GM03348 (cell line): ENCODE measurements around the gene HPRT1.
A peak's percentile ranks its signal among the peaks of the same experiment; 100 is the strongest.

Experiments used
- DNase-seq: peaks from one replicate; pipeline ENCODE4 v3.0.0; 2012; ENCODE audit warnings: low spot score

The HPRT1 gene

GRCh38 chrX:134476284-134476683 is 16.3 kb downstream of the HPRT1 start:
- DNase-seq = no peak

- no peak for DNase-seq
These were observed 18.4 kb downstream of the HPRT1 start for GRCh38 chrX:134478374-134478773.

GRCh38 chrX:134480061-134480460 is 20.1 kb downstream of the HPRT1 start:
- DNase-seq = peak; percentile 3

GRCh38 chrX:134481339-134481738 is 21.4 kb downstream of the HPRT1 start:
- no peak for DNase-seq

DNA sequence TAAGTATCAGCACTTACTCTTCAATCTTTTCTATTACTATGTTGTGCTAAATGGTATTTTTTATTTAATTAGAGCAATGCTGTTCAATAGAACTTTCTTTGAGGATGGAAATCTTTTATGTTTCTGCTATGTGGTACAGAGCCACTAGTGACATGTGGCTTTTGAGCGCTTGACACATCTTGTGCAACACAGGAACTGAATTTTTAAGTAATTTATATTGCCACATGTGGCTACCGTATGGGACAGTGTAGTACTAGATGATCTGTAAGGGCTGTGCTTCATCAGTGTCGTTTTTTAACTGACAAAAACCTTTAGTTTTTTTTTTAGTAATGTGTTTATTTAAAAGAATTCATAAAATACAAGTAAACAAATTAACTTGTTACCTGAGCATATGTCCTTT is 22.4 kb downstream of the HPRT1 start:
- no peak for DNase-seq

GRCh38 chrX:134484039-134484438 is 24.1 kb downstream of the HPRT1 start:
- peak; percentile 21 for DNase-seq

- DNase-seq = no peak
These were observed 42.0 kb downstream of the HPRT1 start for GRCh38 chrX:134501941-134502340.

GRCh38 chrX:134502686-134503085 is 42.7 kb downstream of the HPRT1 start:
- DNase-seq = no peak

DNA sequence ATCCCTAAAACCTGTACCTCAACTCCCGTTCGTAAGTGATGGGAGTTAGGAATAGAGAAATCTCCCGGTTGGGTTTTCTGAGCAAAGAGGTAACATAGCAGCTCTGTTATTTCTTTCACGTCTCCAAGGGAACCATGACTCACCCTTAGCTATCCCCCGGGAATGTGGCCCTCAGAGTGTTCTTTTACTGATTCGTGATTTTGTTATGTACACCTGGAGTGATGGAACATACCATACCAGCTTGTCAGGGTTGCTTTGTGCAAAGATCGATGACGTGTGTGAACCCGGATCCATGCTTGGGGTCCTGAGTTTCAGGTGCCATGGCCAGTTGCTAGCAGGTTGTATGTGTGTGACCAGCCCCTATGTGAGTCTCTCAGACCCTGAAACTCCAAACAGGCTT is 52.6 kb downstream of the HPRT1 start:
- DNase-seq = peak; percentile 53

DNA sequence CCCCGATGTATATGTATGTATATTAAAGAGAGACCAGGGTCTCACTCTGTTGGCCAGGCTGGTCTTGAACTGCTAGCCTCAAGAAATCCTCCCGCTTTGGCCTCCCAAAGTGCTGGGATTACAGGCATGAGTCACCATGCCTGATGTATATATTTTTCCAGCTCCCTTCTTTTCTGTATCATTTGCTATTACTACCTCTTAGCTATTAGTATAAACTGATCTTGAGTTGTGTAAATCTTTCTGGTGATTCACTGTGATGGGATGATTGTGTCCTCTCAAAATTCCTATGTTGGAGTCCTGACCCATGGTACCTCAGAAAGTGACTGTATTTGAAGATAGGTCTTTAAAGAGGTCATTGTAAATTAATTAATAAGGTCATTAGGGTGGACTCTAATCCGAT is 53.1 kb downstream of the HPRT1 start:
- no peak for DNase-seq

GRCh38 chrX:134520860-134521390 is 61.0 kb downstream of the HPRT1 start:
- peak; percentile 60 for DNase-seq

- DNase-seq = no peak
These were observed 64.2 kb downstream of the HPRT1 start for GRCh38 chrX:134524181-134524580.

DNA sequence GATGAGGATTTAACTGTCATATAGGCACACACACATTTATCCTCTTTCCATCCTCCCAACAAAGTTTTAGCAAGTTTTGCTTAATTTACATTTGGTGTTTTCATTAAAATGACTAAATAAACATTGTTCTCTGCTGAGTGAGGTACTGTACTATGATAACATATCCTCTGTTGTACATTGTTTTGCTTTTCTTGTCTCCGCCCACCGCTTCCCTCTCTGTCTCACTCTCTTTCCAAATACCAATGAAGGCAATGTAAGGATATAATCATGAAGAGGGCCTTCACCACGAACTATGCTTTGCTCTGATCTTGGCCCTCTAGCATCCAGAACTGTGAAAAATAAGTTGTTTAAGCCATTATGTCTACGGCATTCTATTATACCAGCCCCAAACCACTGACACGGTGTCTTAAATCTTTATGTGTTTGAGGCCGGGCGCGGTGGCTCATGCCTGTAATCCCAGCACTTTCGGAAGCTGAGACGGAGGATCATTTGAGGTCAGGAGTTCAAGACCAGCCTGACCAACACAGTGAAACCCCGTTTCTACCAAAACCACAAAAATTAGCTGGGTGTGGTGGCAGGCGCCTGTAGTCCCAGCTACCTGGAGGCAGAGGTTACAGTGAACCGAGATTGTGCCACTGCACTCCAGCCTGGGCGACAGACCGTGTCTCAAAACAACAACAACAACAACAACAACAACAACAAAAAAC is 65.3 kb downstream of the HPRT1 start:
- DNase-seq = no peak

DNA sequence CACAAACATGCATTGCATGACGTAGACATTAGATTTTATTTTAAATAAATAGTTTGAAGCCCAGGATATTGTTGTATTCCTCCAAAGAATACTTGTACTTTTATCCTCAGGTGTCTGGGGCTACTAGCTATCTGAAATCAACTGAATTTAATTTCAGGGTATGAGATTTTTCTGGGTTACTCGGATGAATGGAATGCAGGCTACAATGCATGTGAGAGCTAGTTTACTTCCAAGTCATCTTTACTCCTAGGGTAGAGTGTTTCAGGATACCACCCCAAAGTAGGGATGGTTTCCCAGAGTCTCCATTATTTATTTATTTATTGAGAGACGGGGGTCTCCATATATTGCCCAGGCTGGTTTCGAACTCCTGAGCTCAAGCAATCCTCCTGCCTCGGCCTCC is 66.4 kb downstream of the HPRT1 start:
- DNase-seq = peak; percentile 20

DNA sequence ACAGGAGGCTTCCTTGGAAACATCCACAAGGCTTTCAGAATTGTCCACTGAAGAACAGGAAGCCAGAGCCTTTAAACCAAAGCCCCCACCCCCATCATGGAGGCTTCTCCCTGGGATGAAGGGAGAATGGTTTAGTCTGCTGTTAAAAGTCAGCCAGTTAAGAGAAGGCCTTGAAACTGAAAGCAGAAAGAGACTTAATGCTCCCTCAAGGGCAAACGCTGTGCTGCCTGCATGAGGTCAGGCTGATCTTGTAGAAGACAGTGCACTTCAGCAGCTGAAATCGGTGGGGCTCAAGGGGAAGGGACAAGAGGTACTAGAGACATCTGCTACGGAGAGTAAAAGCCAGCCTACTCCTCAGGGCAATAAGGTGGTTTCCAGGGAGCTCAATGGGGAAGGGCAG is 69.0 kb downstream of the HPRT1 start:
- no peak for DNase-seq

DNA sequence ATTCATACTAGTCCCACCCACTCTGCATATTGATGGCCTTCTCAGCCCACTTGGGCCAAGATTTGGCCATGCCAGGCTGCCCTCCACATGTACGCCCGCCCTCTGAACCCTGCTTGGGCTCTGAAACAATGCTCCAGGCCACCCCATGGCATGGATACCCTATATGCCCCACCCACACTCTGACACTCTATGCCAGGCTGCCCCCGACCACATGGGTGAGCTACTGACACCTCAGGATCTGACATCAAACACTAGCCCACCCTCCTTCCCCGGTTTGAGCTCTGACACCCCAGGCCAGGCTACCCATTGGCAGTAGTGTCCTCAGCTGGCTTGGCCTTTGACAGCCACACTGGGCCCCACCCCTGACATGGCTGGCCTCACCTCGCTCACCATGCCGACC is 69.5 kb downstream of the HPRT1 start:
- no peak for DNase-seq

GRCh38 chrX:134530845-134531244 is 70.9 kb downstream of the HPRT1 start:
- no peak for DNase-seq

DNA sequence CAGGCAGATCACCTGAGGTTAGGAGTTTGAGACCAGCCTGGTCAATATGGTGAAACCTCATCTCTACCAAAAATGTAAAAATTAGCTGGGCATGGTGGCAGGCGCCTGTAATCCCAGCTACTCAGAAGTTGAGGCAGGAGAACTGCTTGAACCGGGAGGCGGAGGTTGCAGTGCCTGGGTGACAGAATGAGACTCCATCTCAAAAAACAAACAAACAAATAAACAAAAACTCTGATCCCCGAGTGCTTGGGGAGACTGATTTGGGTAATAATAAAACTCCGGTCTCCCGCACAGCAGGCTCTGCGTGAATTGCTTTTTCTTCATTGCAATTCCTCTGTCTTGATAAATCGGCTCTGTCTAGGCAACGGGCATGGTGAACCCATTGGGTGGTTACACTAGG is 73.4 kb downstream of the HPRT1 start:
- no peak for DNase-seq

GRCh38 chrX:134533952-134534351 is 74.0 kb downstream of the HPRT1 start:
- DNase-seq = no peak

- peak; percentile 56 for DNase-seq
These were observed 77.4 kb downstream of the HPRT1 start for GRCh38 chrX:134537179-134537955.

GRCh38 chrX:134538316-134538715 is 78.4 kb downstream of the HPRT1 start:
- no peak for DNase-seq

DNA sequence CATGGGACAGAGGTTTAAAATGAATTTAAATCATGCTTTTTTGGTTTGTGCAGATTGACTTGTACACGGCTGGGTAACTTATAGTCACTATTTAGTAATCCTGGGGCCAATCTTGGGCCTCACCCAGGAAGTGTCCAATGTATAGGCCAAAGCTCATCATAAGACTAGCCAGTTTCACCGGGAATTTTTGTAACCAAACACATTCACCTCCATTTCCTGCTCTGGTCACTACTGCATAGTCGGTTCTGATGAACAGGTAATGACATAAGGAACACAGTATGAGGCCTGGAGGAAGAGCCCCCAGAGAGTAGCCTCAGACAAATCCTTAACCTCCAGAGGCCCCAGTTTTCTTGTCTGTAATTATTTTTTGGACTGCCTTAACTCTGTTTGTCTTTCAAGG is 81.9 kb downstream of the HPRT1 start:
- DNase-seq = no peak

- DNase-seq = peak; percentile 46
These were observed 82.5 kb downstream of the HPRT1 start for GRCh38 chrX:134542485-134542884.
